ENCODE measurements around the gene LAMB2. TPM values are rescaled to one million over a fixed set of nuclear protein-coding genes. Genes with fewer than 3 reads are reported as not detected.

LAMB2 gene
- total RNA-seq, 1 experiment from 2014 or later, result not detected

GRCh38 chr3:49157289-49157688, 24.4 kb upstream of the LAMB2 start:
- Histone ChIP-seq H3K4me2 (ENCODE audit: low read depth, low read length, poor library complexity, severe bottlenecking) (no peak overlapping the region), H3K9me3 (ENCODE audit: low read length) (no peaks in the 10 kb centered on the region), H3K9me2 (replicated peaks; ENCODE audit: insufficient read depth, low read length) (no peaks in the 10 kb centered on the region), H3K4me1 (ENCODE audit: low read length) (no peaks in the 10 kb centered on the region), H3K36me3 (ENCODE audit: insufficient read depth, low read length) (no peaks in the 10 kb centered on the region), H3K27ac (ENCODE audit: low read length) (no peak overlapping the region), H3K9ac (ENCODE audit: low read length) (no peak overlapping the region), H3K79me2 (ENCODE audit: low read length) (no peaks in the 10 kb centered on the region), H4K20me1 (ENCODE audit: insufficient read depth, low read depth, low read length) (no peaks in the 10 kb centered on the region), H2AFZ (ENCODE audit: low read length) (no peak overlapping the region), H3K27me3 (ENCODE audit: low read length) (no peaks in the 10 kb centered on the region), H3K4me3 (ENCODE audit: low read length) (no peak overlapping the region)
- no peak for DNase-seq

- Histone ChIP-seq H3K27ac (ENCODE audit: low read length) (no peak overlapping the region), H3K36me3 (ENCODE audit: insufficient read depth, low read length) (no peaks in the 10 kb centered on the region), H3K27me3 (ENCODE audit: low read length) (no peaks in the 10 kb centered on the region), H2AFZ (ENCODE audit: low read length) (no peak overlapping the region), H4K20me1 (ENCODE audit: insufficient read depth, low read depth, low read length) (no peaks in the 10 kb centered on the region), H3K9me3 (ENCODE audit: low read length) (no peaks in the 10 kb centered on the region), H3K79me2 (ENCODE audit: low read length) (no peaks in the 10 kb centered on the region), H3K4me1 (ENCODE audit: low read length) (no peaks in the 10 kb centered on the region), H3K4me3 (ENCODE audit: low read length) (no peak overlapping the region), H3K4me2 (ENCODE audit: low read depth, low read length, poor library complexity, severe bottlenecking) (no peak overlapping the region), H3K9me2 (replicated peaks; ENCODE audit: insufficient read depth, low read length) (no peaks in the 10 kb centered on the region), H3K9ac (ENCODE audit: low read length) (no peak overlapping the region)
- DNase-seq, result no peak
Measured at GRCh38 chr3:49153349-49153912, 20.6 kb upstream of the LAMB2 start.

GRCh38 chr3:49151610-49152009, 18.8 kb upstream of the LAMB2 start:
- H3K4me2 ChIP-seq (ENCODE audit: low read depth, low read length, poor library complexity, severe bottlenecking), result no peak overlapping the region

DNA sequence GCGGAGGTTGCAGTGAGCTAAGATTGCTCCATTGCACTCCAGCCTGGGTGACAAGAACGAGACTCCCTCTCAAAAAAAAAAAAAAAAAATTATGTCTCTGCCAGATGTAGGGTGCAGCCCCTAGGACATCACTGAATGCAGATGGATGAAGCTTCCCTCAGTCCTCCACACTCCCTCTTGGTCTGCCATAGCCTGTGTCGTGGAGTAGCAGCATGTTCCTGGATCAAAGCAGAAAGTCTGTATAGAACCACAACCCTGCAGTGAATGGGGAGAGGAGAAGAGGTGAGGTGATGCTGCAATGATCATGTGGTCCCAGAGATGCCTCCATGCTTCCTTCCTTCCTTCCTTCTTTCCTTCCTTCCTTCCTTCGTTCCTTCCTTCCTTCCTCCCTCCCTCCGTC, 15.3 kb upstream of the LAMB2 start:
- Histone ChIP-seq H3K36me3 (ENCODE audit: insufficient read depth, low read length) (no peaks in the 10 kb centered on the region), H3K4me2 (ENCODE audit: low read depth, low read length, poor library complexity, severe bottlenecking) (no peak overlapping the region), H2AFZ (ENCODE audit: low read length) (no peak overlapping the region), H3K9me2 (replicated peaks; ENCODE audit: insufficient read depth, low read length) (no peaks in the 10 kb centered on the region), H3K9ac (ENCODE audit: low read length) (no peak overlapping the region), H3K27me3 (ENCODE audit: low read length) (no peaks in the 10 kb centered on the region), H3K79me2 (ENCODE audit: low read length) (no peaks in the 10 kb centered on the region), H3K4me1 (ENCODE audit: low read length) (no peaks in the 10 kb centered on the region), H3K27ac (ENCODE audit: low read length) (no peak overlapping the region), H4K20me1 (ENCODE audit: insufficient read depth, low read depth, low read length) (no peaks in the 10 kb centered on the region), H3K4me3 (ENCODE audit: low read length) (no peak overlapping the region), H3K9me3 (ENCODE audit: low read length) (no peaks in the 10 kb centered on the region)
- no peak for DNase-seq

More at GRCh38 chr3:49151610-49152009, 18.8 kb upstream of the LAMB2 start:
- H2AFZ ChIP-seq (ENCODE audit: low read length), result no peak overlapping the region
- H3K27ac ChIP-seq (ENCODE audit: low read length), result no peak overlapping the region
- no peak overlapping the region for H3K9ac ChIP-seq (ENCODE audit: low read length)
- H3K9me2 ChIP-seq (replicated peaks; ENCODE audit: insufficient read depth, low read length), result no peaks in the 10 kb centered on the region
- H3K4me3 ChIP-seq (ENCODE audit: low read length), result no peak overlapping the region
- H3K9me3 ChIP-seq (ENCODE audit: low read length), result no peaks in the 10 kb centered on the region
- H3K4me1 ChIP-seq (ENCODE audit: low read length), result no peaks in the 10 kb centered on the region
- DNase-seq, result no peak
- no peaks in the 10 kb centered on the region for H4K20me1 ChIP-seq (ENCODE audit: insufficient read depth, low read depth, low read length)
- H3K36me3 ChIP-seq (ENCODE audit: insufficient read depth, low read length), result no peaks in the 10 kb centered on the region
- H3K79me2 ChIP-seq (ENCODE audit: low read length), result no peaks in the 10 kb centered on the region
- no peaks in the 10 kb centered on the region for H3K27me3 ChIP-seq (ENCODE audit: low read length)

GRCh38 chr3:49140080-49140479, 7.2 kb upstream of the LAMB2 start:
- Histone ChIP-seq H3K79me2 (ENCODE audit: low read length) (no peaks in the 10 kb centered on the region), H3K27me3 (ENCODE audit: low read length) (no peaks in the 10 kb centered on the region), H3K9ac (ENCODE audit: low read length) (no peak overlapping the region), H3K4me1 (ENCODE audit: low read length) (no peaks in the 10 kb centered on the region), H3K9me2 (replicated peaks; ENCODE audit: insufficient read depth, low read length) (no peaks in the 10 kb centered on the region), H4K20me1 (ENCODE audit: insufficient read depth, low read depth, low read length) (no peaks in the 10 kb centered on the region), H3K27ac (ENCODE audit: low read length) (no peak overlapping the region), H2AFZ (ENCODE audit: low read length) (no peak overlapping the region), H3K4me3 (ENCODE audit: low read length) (no peak overlapping the region), H3K9me3 (ENCODE audit: low read length) (no peaks in the 10 kb centered on the region), H3K36me3 (ENCODE audit: insufficient read depth, low read length) (no peaks in the 10 kb centered on the region), H3K4me2 (ENCODE audit: low read depth, low read length, poor library complexity, severe bottlenecking) (no peak overlapping the region)
- no peak for DNase-seq

DNA sequence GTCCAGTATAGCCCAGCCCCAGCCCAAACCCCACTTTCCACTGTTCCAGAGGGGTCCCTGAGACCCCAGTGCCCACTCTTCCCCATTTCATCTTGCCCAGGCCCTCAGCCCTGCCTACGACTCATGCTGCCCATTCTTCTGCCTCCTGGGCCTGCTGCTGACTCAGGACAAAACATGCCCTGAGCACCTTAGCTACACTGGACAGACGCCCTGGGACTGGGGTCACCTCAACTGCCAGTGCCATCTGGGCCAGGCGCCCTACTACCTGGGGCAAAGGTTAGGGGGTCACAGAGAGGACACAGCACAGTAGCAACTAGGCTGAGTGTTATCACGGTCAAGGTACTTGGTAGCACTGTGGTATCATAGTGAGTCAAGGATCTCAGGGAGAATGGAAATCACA, 2.6 kb upstream of the LAMB2 start:
- H3K9ac ChIP-seq (ENCODE audit: low read length), result no peak overlapping the region
- no peak overlapping the region for H3K4me3 ChIP-seq (ENCODE audit: low read length)
- no peaks in the 10 kb centered on the region for H4K20me1 ChIP-seq (ENCODE audit: insufficient read depth, low read depth, low read length)
- H3K27me3 ChIP-seq (ENCODE audit: low read length), result no peaks in the 10 kb centered on the region
- no peaks in the 10 kb centered on the region for H3K36me3 ChIP-seq (ENCODE audit: insufficient read depth, low read length)
- H3K27ac ChIP-seq (ENCODE audit: low read length), result no peak overlapping the region
- no peaks in the 10 kb centered on the region for H3K9me3 ChIP-seq (ENCODE audit: low read length)
- H3K9me2 ChIP-seq (replicated peaks; ENCODE audit: insufficient read depth, low read length), result no peaks in the 10 kb centered on the region
- H3K79me2 ChIP-seq (ENCODE audit: low read length), result no peaks in the 10 kb centered on the region
- H3K4me2 ChIP-seq (ENCODE audit: low read depth, low read length, poor library complexity, severe bottlenecking), result no peak overlapping the region
- no peak for DNase-seq
- no peaks in the 10 kb centered on the region for H3K4me1 ChIP-seq (ENCODE audit: low read length)
- no peak overlapping the region for H2AFZ ChIP-seq (ENCODE audit: low read length)

DNA sequence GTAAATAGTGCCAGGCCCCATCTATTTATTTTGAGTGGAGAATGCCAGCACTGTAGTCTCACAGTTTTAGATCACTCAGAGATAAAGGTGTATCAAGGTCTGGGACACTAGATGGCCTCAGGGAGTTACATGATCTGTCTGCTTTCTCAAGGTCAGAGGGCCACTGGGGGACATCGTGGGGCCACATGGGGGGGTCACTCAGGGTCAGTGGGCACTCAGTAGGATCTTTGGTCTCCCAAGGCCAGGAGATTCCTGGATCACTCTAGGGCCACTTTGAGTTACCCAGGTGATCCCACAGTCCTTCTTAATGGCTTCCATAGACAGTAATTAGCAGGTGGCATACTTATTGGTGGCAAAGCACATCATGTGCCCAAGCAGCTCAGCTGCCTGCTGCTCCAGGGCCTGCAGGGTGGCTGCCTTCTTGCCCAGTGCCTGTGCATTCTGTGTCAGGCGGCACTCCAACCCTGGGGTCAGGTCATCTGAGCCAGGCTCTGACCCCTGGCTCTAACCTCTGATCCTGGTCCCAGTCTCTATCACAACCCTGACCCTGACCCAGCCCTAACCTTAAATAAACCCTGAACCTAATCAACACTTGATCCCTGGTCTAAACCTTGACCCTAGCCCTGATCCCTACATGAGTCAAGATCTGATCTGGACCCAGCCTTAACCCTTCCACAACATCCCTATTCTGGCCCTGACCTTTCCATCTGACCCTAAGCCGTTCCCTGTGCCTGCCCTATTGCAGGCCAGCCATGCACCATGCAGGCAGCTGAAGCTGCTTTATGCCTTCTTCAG, 1.8 kb upstream of the LAMB2 start:
- Histone ChIP-seq H3K4me3 (ENCODE audit: low read length) (no peak overlapping the region), H3K27ac (ENCODE audit: low read length) (no peak overlapping the region), H3K9me2 (replicated peaks; ENCODE audit: insufficient read depth, low read length) (no peaks in the 10 kb centered on the region), H2AFZ (ENCODE audit: low read length) (no peak overlapping the region), H4K20me1 (ENCODE audit: insufficient read depth, low read depth, low read length) (no peaks in the 10 kb centered on the region), H3K79me2 (ENCODE audit: low read length) (no peaks in the 10 kb centered on the region), H3K4me2 (ENCODE audit: low read depth, low read length, poor library complexity, severe bottlenecking) (no peak overlapping the region), H3K36me3 (ENCODE audit: insufficient read depth, low read length) (no peaks in the 10 kb centered on the region), H3K27me3 (ENCODE audit: low read length) (no peaks in the 10 kb centered on the region), H3K9ac (ENCODE audit: low read length) (no peak overlapping the region), H3K4me1 (ENCODE audit: low read length) (no peaks in the 10 kb centered on the region), H3K9me3 (ENCODE audit: low read length) (no peaks in the 10 kb centered on the region)
- DNase-seq, result no peak

DNA sequence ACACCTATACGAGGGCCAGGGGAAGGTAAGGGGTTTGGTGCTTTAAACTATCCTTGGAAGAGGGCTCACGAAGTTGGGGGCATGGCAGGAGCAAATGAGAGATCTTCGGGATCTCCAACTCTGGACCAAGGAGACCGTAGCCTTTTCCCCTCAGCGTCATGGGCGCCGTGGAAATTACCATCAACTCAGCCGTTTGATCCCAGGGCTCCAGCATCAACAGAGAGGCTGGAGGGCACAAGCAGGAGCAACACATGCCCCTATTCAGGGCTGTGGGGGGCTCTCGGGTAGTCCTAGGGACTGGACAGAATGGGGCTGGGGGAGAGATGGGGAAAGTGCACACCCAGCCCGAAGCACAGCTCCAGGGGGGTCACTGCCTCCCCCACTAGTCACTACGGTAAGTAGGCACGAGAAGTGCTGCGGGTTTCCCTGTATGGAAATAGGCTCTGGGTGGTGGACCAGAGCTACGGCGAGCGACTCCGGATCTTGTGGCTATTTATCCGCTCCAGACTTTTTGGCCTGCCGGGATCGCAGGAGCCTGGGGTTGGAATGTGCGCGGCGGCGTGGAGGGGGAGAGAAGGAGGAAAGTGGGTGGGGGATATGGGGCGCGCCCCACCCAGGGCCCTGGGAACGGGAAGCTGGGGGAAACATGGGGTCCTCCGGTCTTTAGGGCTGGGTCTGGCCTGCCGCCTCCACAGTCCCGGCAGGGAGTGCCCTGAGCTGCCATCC, 539 bp upstream of the LAMB2 start:
- H2AFZ ChIP-seq (ENCODE audit: low read length), result no peak overlapping the region

More for the DNA sequence above, 539 bp upstream of the LAMB2 start:
- Histone ChIP-seq H3K27ac (ENCODE audit: low read length) (no peak overlapping the region), H3K4me2 (ENCODE audit: low read depth, low read length, poor library complexity, severe bottlenecking) (no peak overlapping the region), H4K20me1 (ENCODE audit: insufficient read depth, low read depth, low read length) (no peaks in the 10 kb centered on the region), H3K9me2 (replicated peaks; ENCODE audit: insufficient read depth, low read length) (no peaks in the 10 kb centered on the region), H3K27me3 (ENCODE audit: low read length) (no peaks in the 10 kb centered on the region), H3K4me1 (ENCODE audit: low read length) (no peaks in the 10 kb centered on the region), H3K9ac (ENCODE audit: low read length) (no peak overlapping the region), H3K79me2 (ENCODE audit: low read length) (no peaks in the 10 kb centered on the region), H3K9me3 (ENCODE audit: low read length) (no peaks in the 10 kb centered on the region), H3K36me3 (ENCODE audit: insufficient read depth, low read length) (no peaks in the 10 kb centered on the region), H3K4me3 (ENCODE audit: low read length) (no peak overlapping the region)
- no peak for DNase-seq
